WTC11 (cell line): Measurements from ENCODE around the gene PARD3B. TPM values are rescaled to one million over a fixed set of nuclear protein-coding genes. Genes with fewer than 3 reads are reported as not detected.
A peak's percentile ranks its signal among the peaks of the same experiment; 100 is the strongest.

Experiments used
- ATAC-seq: fragments of 200-7000 bp; cut with Tn5 transposase; 2 replicates; pipeline ENCODE4 v1.10.0; 2021; ENCODE audit warnings: mild to moderate bottlenecking, moderate library complexity
- CTCF ChIA-PET: fragments of 300-600 bp; sonication (Branson Sonifier 250); formaldehyde crosslinking; loops from one replicate; lab custom pipeline; 2021; ENCODE audit warnings: antibody characterized with exemption; lab: Charles Lee
- POLR2A ChIA-PET: fragments of 350-600 bp; sonication (Branson Sonifier 250); formaldehyde crosslinking; loops from one replicate; lab custom pipeline; 2021; ENCODE audit warnings: antibody characterized with exemption; lab: Charles Lee
- DNase-seq: peaks from one replicate; pipeline ENCODE4 v3.0.0; 2021; ENCODE audit warnings: low spot score
- H3K27ac Mint-ChIP-seq: 2 replicates; pipeline ENCODE4 v1.8.0; 2021; ENCODE audit warnings: mixed read lengths
- H3K27me3 Mint-ChIP-seq: 2 replicates; pipeline ENCODE4 v1.8.0; 2021; ENCODE audit warnings: low read depth, mild to moderate bottlenecking, moderate library complexity, mixed read lengths
- H3K36me3 Mint-ChIP-seq: 2 replicates; pipeline ENCODE4 v1.8.0; 2021; ENCODE audit warnings: mixed read lengths
- H3K4me1 Mint-ChIP-seq: 2 replicates; pipeline ENCODE4 v1.8.0; 2022; ENCODE audit warnings: mixed read lengths
- H3K4me3 Mint-ChIP-seq: 2 replicates; pipeline ENCODE4 v1.8.0; 2021; ENCODE audit warnings: mild to moderate bottlenecking, moderate library complexity, mixed read lengths
- H3K9me3 Mint-ChIP-seq: 2 replicates; pipeline ENCODE4 v1.8.0; 2021; ENCODE audit warnings: mixed read lengths
- ATF2 ChIP-seq: sonication (generic); formaldehyde crosslinking; IDR thresholded peaks from 2 replicates; pipeline ENCODE4 v1.8.1; 2022; ENCODE audit warnings: low read depth, missing genetic modification reagents, borderline replicate concordance
- CREM ChIP-seq: sonication (generic); formaldehyde crosslinking; IDR thresholded peaks from 2 replicates; pipeline ENCODE4 v1.8.1; 2022; ENCODE audit warnings: mild to moderate bottlenecking, missing genetic modification reagents, moderate library complexity
- ESRRA ChIP-seq: sonication (generic); formaldehyde crosslinking; IDR thresholded peaks from 2 replicates; pipeline ENCODE4 v1.8.1; 2022; ENCODE audit warnings: mild to moderate bottlenecking, missing genetic modification reagents, borderline replicate concordance
- ETV6 ChIP-seq: sonication (generic); formaldehyde crosslinking; IDR thresholded peaks from 2 replicates; pipeline ENCODE4 v1.8.1; 2022; ENCODE audit warnings: mild to moderate bottlenecking, missing genetic modification reagents
- FOXK1 ChIP-seq: sonication (generic); formaldehyde crosslinking; IDR thresholded peaks from 2 replicates; pipeline ENCODE4 v1.8.0; 2022; ENCODE audit warnings: mild to moderate bottlenecking, moderate library complexity, missing genetic modification reagents
- FOXP1 ChIP-seq: sonication (generic); formaldehyde crosslinking; IDR thresholded peaks from 2 replicates; pipeline ENCODE4 v1.8.0; 2022; ENCODE audit warnings: missing genetic modification reagents, mild to moderate bottlenecking, moderate library complexity, borderline replicate concordance
- FOXP4 ChIP-seq: sonication (generic); formaldehyde crosslinking; IDR thresholded peaks from 2 replicates; pipeline ENCODE4 v1.8.0; 2022; ENCODE audit warnings: mild to moderate bottlenecking, missing genetic modification reagents
- JUN ChIP-seq: sonication (generic); formaldehyde crosslinking; IDR thresholded peaks from 2 replicates; pipeline ENCODE4 v1.8.0; 2023; ENCODE audit warnings: mild to moderate bottlenecking, missing genetic modification reagents
- MYBL2 ChIP-seq: sonication (generic); formaldehyde crosslinking; IDR thresholded peaks from 2 replicates; pipeline ENCODE4 v1.8.1; 2023; ENCODE audit warnings: mild to moderate bottlenecking, moderate library complexity, missing genetic modification reagents
- NR1H2 ChIP-seq: sonication (generic); formaldehyde crosslinking; IDR thresholded peaks from 2 replicates; pipeline ENCODE4 v1.9.0; 2021; ENCODE audit warnings: mild to moderate bottlenecking, moderate library complexity, missing genetic modification reagents
- RORB ChIP-seq: fragments of 250-450 bp; sonication (Bioruptor Pico); IDR thresholded peaks from 2 replicates; pipeline ENCODE4 v1.9.0; 2021; ENCODE audit warnings: mild to moderate bottlenecking
- SMAD3 ChIP-seq: sonication (generic); formaldehyde crosslinking; IDR thresholded peaks from 2 replicates; pipeline ENCODE4 v1.8.0; 2022; ENCODE audit warnings: missing genetic modification reagents, mild to moderate bottlenecking, borderline replicate concordance
- SP1 ChIP-seq: sonication (generic); formaldehyde crosslinking; conservative IDR thresholded peaks from 2 replicates; pipeline ENCODE4 v1.8.1; 2022; ENCODE audit warnings: missing genetic modification reagents
- USF1 ChIP-seq: sonication (generic); formaldehyde crosslinking; IDR thresholded peaks from 2 replicates; pipeline ENCODE4 v1.8.0; 2022; ENCODE audit warnings: mild to moderate bottlenecking, missing genetic modification reagents
- ZBTB43 ChIP-seq: sonication (generic); formaldehyde crosslinking; IDR thresholded peaks from 2 replicates; pipeline ENCODE4 v1.8.1; 2023; ENCODE audit warnings: mild to moderate bottlenecking, missing genetic modification reagents
- ZNF121 ChIP-seq: sonication (generic); formaldehyde crosslinking; IDR thresholded peaks from 2 replicates; pipeline ENCODE4 v1.8.0; 2023; ENCODE audit warnings: missing genetic modification reagents
- ZNF317 ChIP-seq: sonication (generic); formaldehyde crosslinking; IDR thresholded peaks from 2 replicates; pipeline ENCODE4 v1.8.1; 2023; ENCODE audit warnings: low read depth, mild to moderate bottlenecking, moderate library complexity, missing genetic modification reagents, borderline replicate concordance
- ZNF532 ChIP-seq: fragments of 250-450 bp; sonication (Bioruptor Pico); IDR thresholded peaks from 2 replicates; pipeline ENCODE4 v1.9.0; 2021; ENCODE audit warnings: mild to moderate bottlenecking, borderline replicate concordance
- ZNF671 ChIP-seq: fragments of 250-450 bp; sonication (Bioruptor Pico); IDR thresholded peaks from 2 replicates; pipeline ENCODE4 v1.8.0; 2021; ENCODE audit warnings: mild to moderate bottlenecking
- total RNA-seq: library from RNA; stranded (reverse); gene quantifications from 3 replicates; pipeline ENCODE4 v1.2.3, GENCODE V29; 2021
- TF ChIP-seq, protein P1 (sequence below): fragments of 250-450 bp; sonication (Bioruptor Pico); IDR thresholded peaks from 2 replicates; pipeline ENCODE4 v1.9.0; 2021; ENCODE audit warnings: mild to moderate bottlenecking
- TF ChIP-seq, protein P2 (sequence below): sonication (generic); formaldehyde crosslinking; IDR thresholded peaks from 2 replicates; pipeline ENCODE4 v1.8.1; 2023; ENCODE audit warnings: mild to moderate bottlenecking, moderate library complexity, missing genetic modification reagents
- TF ChIP-seq, protein P3 (sequence below): sonication (generic); formaldehyde crosslinking; IDR thresholded peaks from 2 replicates; pipeline ENCODE4 v1.8.1; 2023; ENCODE audit warnings: mild to moderate bottlenecking, missing genetic modification reagents

The PARD3B gene
- total RNA-seq, 1 experiment from 2014 or later: 5.6 TPM

DNA sequence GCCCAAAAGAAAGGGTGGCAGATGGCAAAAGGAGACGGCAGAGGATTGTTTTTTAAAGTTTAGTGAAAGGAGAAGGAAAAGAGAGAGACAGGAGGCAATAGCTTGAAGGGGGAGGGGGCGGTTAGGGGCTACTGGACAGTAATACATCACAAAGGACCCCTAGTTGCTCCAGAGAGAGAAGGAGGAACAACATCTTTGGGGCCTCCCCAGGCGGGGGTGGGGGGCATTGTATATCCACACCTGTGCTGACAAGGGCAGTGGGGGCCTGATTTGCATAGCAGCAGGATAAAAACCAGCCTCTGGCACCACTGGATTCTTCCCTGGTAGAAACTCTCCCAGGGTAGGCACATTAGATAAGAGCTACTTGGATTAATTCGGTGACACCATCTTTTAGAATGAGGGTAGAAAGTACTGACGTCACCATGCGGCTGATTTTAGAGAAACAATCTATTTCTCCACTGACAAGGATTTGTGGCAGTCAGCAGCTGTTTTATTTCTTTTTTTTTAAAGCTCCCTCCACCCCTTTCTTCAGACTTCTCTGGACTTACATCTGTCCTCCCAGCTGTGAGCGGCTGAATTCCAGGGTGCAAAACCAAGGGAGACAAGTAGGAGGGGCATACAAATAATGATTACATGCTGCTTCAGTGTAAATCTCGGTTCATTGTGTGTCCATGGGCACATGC is 937.3 kb downstream of the PARD3B start:
- CTCF ChIA-PET: interaction anchor here (0.5 to 1.1 kb wide), 5 partner anchors 46 to 234 kb away, joined by 3 to 4 read pairs (median 3); no protein-coding TSS in a partner anchor
- Mint-ChIP-seq H3K4me1 (peaks cover 4% of the 10 kb centered on the region; the same call in 1 of the 2 replicates), H3K27ac (no peak overlapping the region; the same call in 1 of the 2 replicates), H3K9me3 (peaks cover 11% of the 10 kb centered on the region; the same call in 1 of the 2 replicates), H3K36me3 (no peaks in the 10 kb centered on the region), H3K27me3 (no peaks in the 10 kb centered on the region), H3K4me3 (0 out of 2 replicates have a peak overlapping the region, but pooled peaks have one; percentile 2)
- ATAC-seq: peak; percentile 92
- peak; percentile 77 for DNase-seq
- POLR2A ChIA-PET: no interaction called here
- TF ChIP-seq USF1 (CRISPR knock-in tag) (no peak), ZNF532 (no peak), FOXP4 (CRISPR knock-in tag) (no peak), ZNF317 (CRISPR knock-in tag) (no peak), ZBTB43 (CRISPR knock-in tag) (no peak), ETV6 (CRISPR knock-in tag) (0 out of 2 replicates have a peak, but pooled peaks have one; percentile 58), ZNF671 (CRISPR knock-in tag) (no peak), NR1H2 (CRISPR knock-in tag) (no peak), CREM (CRISPR knock-in tag) (no peak), SMAD3 (CRISPR knock-in tag) (no peak), SP1 (peak; percentile 68; the same call in 1 of the 2 replicates), FOXP1 (CRISPR knock-in tag) (no peak), JUN (no peak), RORB (CRISPR knock-in tag) (no peak), ZNF121 (CRISPR knock-in tag) (no peak), FOXK1 (CRISPR knock-in tag) (peak; percentile 56; the same call in 1 of the 2 replicates), MYBL2 (CRISPR knock-in tag) (peak; percentile 38; the same call in 1 of the 2 replicates), ESRRA (CRISPR knock-in tag) (no peak), ATF2 (CRISPR knock-in tag) (no peak)
- TF ChIP-seq, protein P1, sequence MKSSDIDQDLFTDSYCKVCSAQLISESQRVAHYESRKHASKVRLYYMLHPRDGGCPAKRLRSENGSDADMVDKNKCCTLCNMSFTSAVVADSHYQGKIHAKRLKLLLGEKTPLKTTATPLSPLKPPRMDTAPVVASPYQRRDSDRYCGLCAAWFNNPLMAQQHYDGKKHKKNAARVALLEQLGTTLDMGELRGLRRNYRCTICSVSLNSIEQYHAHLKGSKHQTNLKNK (CRISPR knock-in tag): no peak
- TF ChIP-seq, protein P2, sequence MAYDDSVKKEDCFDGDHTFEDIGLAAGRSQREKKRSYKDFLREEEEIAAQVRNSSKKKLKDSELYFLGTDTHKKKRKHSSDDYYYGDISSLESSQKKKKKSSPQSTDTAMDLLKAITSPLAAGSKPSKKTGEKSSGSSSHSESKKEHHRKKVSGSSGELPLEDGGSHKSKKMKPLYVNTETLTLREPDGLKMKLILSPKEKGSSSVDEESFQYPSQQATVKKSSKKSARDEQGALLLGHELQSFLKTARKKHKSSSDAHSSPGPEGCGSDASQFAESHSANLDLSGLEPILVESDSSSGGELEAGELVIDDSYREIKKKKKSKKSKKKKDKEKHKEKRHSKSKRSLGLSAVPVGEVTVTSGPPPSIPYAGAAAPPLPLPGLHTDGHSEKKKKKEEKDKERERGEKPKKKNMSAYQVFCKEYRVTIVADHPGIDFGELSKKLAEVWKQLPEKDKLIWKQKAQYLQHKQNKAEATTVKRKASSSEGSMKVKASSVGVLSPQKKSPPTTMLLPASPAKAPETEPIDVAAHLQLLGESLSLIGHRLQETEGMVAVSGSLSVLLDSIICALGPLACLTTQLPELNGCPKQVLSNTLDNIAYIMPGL (CRISPR knock-in tag): no peak
- TF ChIP-seq, protein P3, sequence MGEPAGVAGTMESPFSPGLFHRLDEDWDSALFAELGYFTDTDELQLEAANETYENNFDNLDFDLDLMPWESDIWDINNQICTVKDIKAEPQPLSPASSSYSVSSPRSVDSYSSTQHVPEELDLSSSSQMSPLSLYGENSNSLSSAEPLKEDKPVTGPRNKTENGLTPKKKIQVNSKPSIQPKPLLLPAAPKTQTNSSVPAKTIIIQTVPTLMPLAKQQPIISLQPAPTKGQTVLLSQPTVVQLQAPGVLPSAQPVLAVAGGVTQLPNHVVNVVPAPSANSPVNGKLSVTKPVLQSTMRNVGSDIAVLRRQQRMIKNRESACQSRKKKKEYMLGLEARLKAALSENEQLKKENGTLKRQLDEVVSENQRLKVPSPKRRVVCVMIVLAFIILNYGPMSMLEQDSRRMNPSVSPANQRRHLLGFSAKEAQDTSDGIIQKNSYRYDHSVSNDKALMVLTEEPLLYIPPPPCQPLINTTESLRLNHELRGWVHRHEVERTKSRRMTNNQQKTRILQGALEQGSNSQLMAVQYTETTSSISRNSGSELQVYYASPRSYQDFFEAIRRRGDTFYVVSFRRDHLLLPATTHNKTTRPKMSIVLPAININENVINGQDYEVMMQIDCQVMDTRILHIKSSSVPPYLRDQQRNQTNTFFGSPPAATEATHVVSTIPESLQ (CRISPR knock-in tag): no peak
